ENCODE measurements around the gene METTL8.

METTL8 gene

GRCh38 chr2:171407676-171408044, 26.1 kb downstream of the METTL8 start:
- no peak overlapping the region for H3K4me2 ChIP-seq
- no peak overlapping the region for H3K4me3 ChIP-seq
- H4K20me1 ChIP-seq: peaks cover 0 to 6% (median 0%) of the 10 kb centered on the region in 11 experiments; a peak in 2 of 22 replicates
- H3K9ac ChIP-seq: no peak overlapping the region
- no peak for TF ChIP-seq Cebpa-rat (IDR thresholded peaks at IDR 0.05)
- H3K36me3 ChIP-seq: peaks cover 0 to 17% (median 4%) of the 10 kb centered on the region in 11 experiments; a peak in 7 of 22 replicates
- H3K27ac ChIP-seq: no peak overlapping the region
- peaks cover 0 to 20% (median 0%) of the 10 kb centered on the region in 10 experiments; a peak in 4 of 20 replicates for H3K4me1 ChIP-seq
- peaks cover 4 to 13% (median 8%) of the 10 kb centered on the region in 11 experiments for H3K9me3 ChIP-seq (replicated peaks in 1 of 11)
- no peaks in the 10 kb centered on the region for H3K27me3 ChIP-seq

- H3K9me3 ChIP-seq (replicated peaks in 1 of 11): peaks cover 10 to 18% (median 13%) of the 10 kb centered on the region in 11 experiments
- no peak overlapping the region for H3K4me2 ChIP-seq
- H3K4me3 ChIP-seq: no peak overlapping the region
- H3K27me3 ChIP-seq: no peaks in the 10 kb centered on the region
- peaks cover 0 to 4% (median 0%) of the 10 kb centered on the region in 11 experiments; a peak in 2 of 22 replicates for H4K20me1 ChIP-seq
- H3K4me1 ChIP-seq: peaks cover 0 to 20% (median 0%) of the 10 kb centered on the region in 10 experiments; a peak in 4 of 20 replicates
- no peak for TF ChIP-seq Cebpa-rat (IDR thresholded peaks at IDR 0.05)
- H3K36me3 ChIP-seq: peaks cover 0 to 22% (median 7%) of the 10 kb centered on the region in 11 experiments; a peak in 12 of 22 replicates
- H3K9ac ChIP-seq: no peak overlapping the region
- no peak overlapping the region for H3K27ac ChIP-seq
Measured at GRCh38 chr2:171407030-171407675, 26.6 kb downstream of the METTL8 start.

GRCh38 chr2:171406044-171406443, 27.7 kb downstream of the METTL8 start:
- Histone ChIP-seq H3K4me1 (peaks cover 0 to 20% (median 0%) of the 10 kb centered on the region in 10 experiments; a peak in 4 of 20 replicates), H3K9ac (no peak overlapping the region), H3K4me2 (peak overlapping the region in 1 of 11 experiments; percentile 27; a peak in 1 of 22 replicates)

GRCh38 chr2:171405546-171405945, 28.2 kb downstream of the METTL8 start:
- no peak for TF ChIP-seq Cebpa-rat (IDR thresholded peaks at IDR 0.05)
- Histone ChIP-seq H3K27ac (no peak overlapping the region), H3K9ac (no peak overlapping the region), H3K4me1 (peaks cover 0 to 20% (median 0%) of the 10 kb centered on the region in 10 experiments; a peak in 4 of 20 replicates), H3K36me3 (peaks cover 0 to 32% (median 15%) of the 10 kb centered on the region in 11 experiments; a peak in 12 of 22 replicates), H3K4me2 (peak overlapping the region in 2 of 11 experiments; percentile 6 to 27; a peak in 1 of 22 replicates), H3K9me3 (replicated peaks in 1 of 11) (peaks cover 20 to 32% (median 24%) of the 10 kb centered on the region in 11 experiments), H3K4me3 (no peak overlapping the region), H3K27me3 (no peaks in the 10 kb centered on the region), H4K20me1 (peaks cover 0 to 4% (median 0%) of the 10 kb centered on the region in 11 experiments; a peak in 1 of 22 replicates)

More at GRCh38 chr2:171406044-171406443, 27.7 kb downstream of the METTL8 start:
- Histone ChIP-seq H3K9me3 (replicated peaks in 1 of 11) (peaks cover 20 to 29% (median 24%) of the 10 kb centered on the region in 11 experiments), H3K4me3 (no peak overlapping the region), H3K36me3 (peaks cover 0 to 32% (median 15%) of the 10 kb centered on the region in 11 experiments; a peak in 12 of 22 replicates), H3K27me3 (no peaks in the 10 kb centered on the region), H3K27ac (no peak overlapping the region), H4K20me1 (peaks cover 0 to 4% (median 0%) of the 10 kb centered on the region in 11 experiments; a peak in 1 of 22 replicates)
- TF ChIP-seq Cebpa-rat (IDR thresholded peaks at IDR 0.05): no peak

- H3K27me3 ChIP-seq: no peaks in the 10 kb centered on the region
- no peak overlapping the region for H3K4me2 ChIP-seq
- peaks cover 20 to 32% (median 24%) of the 10 kb centered on the region in 11 experiments for H3K9me3 ChIP-seq (replicated peaks in 1 of 11)
- peaks cover 0 to 20% (median 0%) of the 10 kb centered on the region in 10 experiments; a peak in 4 of 20 replicates for H3K4me1 ChIP-seq
- H4K20me1 ChIP-seq: peaks cover 0 to 4% (median 0%) of the 10 kb centered on the region in 11 experiments; a peak in 1 of 22 replicates
- peaks cover 0 to 32% (median 15%) of the 10 kb centered on the region in 11 experiments; a peak in 12 of 22 replicates for H3K36me3 ChIP-seq
- no peak overlapping the region for H3K27ac ChIP-seq
- no peak overlapping the region for H3K4me3 ChIP-seq
- no peak for TF ChIP-seq Cebpa-rat (IDR thresholded peaks at IDR 0.05)
- no peak overlapping the region for H3K9ac ChIP-seq
Measured at GRCh38 chr2:171404719-171405118, 29.1 kb downstream of the METTL8 start.

- TF ChIP-seq Cebpa-rat (IDR thresholded peaks at IDR 0.05): no peak
- Histone ChIP-seq H3K4me2 (peak overlapping the region in 1 of 11 experiments; percentile 12; a peak in 1 of 22 replicates), H4K20me1 (no peaks in the 10 kb centered on the region; a peak in 1 of 22 replicates)
Measured at GRCh38 chr2:171404261-171404660, 29.5 kb downstream of the METTL8 start.

GRCh38 chr2:171402906-171403580, 30.7 kb downstream of the METTL8 start:
- H3K27ac ChIP-seq: no peak overlapping the region
- H4K20me1 ChIP-seq: no peaks in the 10 kb centered on the region
- no peak overlapping the region for H3K9ac ChIP-seq
- no peaks in the 10 kb centered on the region for H3K27me3 ChIP-seq
- H3K9me3 ChIP-seq (replicated peaks in 1 of 11): peaks cover 21 to 32% (median 24%) of the 10 kb centered on the region in 11 experiments
- peaks cover 0 to 32% (median 15%) of the 10 kb centered on the region in 11 experiments; a peak in 12 of 22 replicates for H3K36me3 ChIP-seq
- no peak for TF ChIP-seq Cebpa-rat (IDR thresholded peaks at IDR 0.05)
- H3K4me2 ChIP-seq: no peak overlapping the region
- peaks cover 0 to 20% (median 0%) of the 10 kb centered on the region in 10 experiments; a peak in 4 of 20 replicates for H3K4me1 ChIP-seq
- no peak overlapping the region for H3K4me3 ChIP-seq

More at GRCh38 chr2:171404261-171404660, 29.5 kb downstream of the METTL8 start:
- H3K4me1 ChIP-seq: peaks cover 0 to 20% (median 0%) of the 10 kb centered on the region in 10 experiments; a peak in 4 of 20 replicates
- peaks cover 20 to 32% (median 24%) of the 10 kb centered on the region in 11 experiments for H3K9me3 ChIP-seq (replicated peaks in 1 of 11)
- no peak overlapping the region for H3K9ac ChIP-seq
- H3K27ac ChIP-seq: no peak overlapping the region
- no peak overlapping the region for H3K4me3 ChIP-seq
- peaks cover 0 to 32% (median 15%) of the 10 kb centered on the region in 11 experiments; a peak in 12 of 22 replicates for H3K36me3 ChIP-seq
- H3K27me3 ChIP-seq: no peaks in the 10 kb centered on the region

- no peak overlapping the region for H3K27ac ChIP-seq
- peaks cover 0 to 32% (median 15%) of the 10 kb centered on the region in 11 experiments; a peak in 12 of 22 replicates for H3K36me3 ChIP-seq
- H4K20me1 ChIP-seq: no peaks in the 10 kb centered on the region
- TF ChIP-seq Cebpa-rat (IDR thresholded peaks at IDR 0.05): no peak
- H3K4me3 ChIP-seq: no peak overlapping the region
- peaks cover 0 to 20% (median 0%) of the 10 kb centered on the region in 10 experiments; a peak in 4 of 20 replicates for H3K4me1 ChIP-seq
- no peak overlapping the region for H3K9ac ChIP-seq
- H3K9me3 ChIP-seq (replicated peaks in 1 of 11): peaks cover 23 to 40% (median 32%) of the 10 kb centered on the region in 11 experiments
- no peaks in the 10 kb centered on the region for H3K27me3 ChIP-seq
- no peak overlapping the region for H3K4me2 ChIP-seq
Measured at GRCh38 chr2:171401947-171402346, 31.8 kb downstream of the METTL8 start.
